NT2/D1 (cell line): ENCODE measurements around the gene PEX19.

Experiments
- SUZ12 ChIP-seq: IDR thresholded peaks from 2 replicates; pipeline ENCODE4 v1.6.1; 2011; ENCODE audit not compliant: insufficient read length, insufficient read depth; ENCODE audit errors: extremely low read depth
- YY1 ChIP-seq: IDR thresholded peaks from 2 replicates; pipeline ENCODE4 v1.6.1; 2011; ENCODE audit not compliant: insufficient read length, insufficient read depth
- ZNF274 ChIP-seq: IDR thresholded peaks from 2 replicates; pipeline ENCODE4 v1.6.1; 2011; ENCODE audit warnings: mild to moderate bottlenecking, low read depth, low read length

DNA sequence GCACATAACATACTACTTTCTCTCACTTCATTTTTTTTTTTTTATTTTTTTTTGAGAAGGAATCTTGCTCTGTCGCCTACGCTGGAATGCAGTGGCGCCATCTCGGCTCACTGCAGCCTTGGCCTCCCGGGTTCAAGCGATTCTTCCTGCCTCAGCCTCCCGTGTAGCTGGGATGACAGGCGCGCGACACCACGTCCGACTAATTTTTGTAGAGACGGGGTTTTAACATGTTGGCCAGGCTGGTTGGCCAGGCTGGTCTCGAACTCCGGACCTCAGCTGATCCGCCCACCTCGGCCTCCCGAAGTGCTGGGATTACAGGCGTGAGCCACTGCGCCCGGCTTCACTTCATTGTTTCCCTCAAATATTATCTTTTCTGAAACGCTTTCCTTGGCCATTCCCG, 573 bp upstream of the PEX19 start:
- TF ChIP-seq YY1 (no peak), ZNF274 (no peak), SUZ12 (no peak)
